ENCODE results near the gene S100PBP. TPM values are rescaled to one million over a fixed set of nuclear protein-coding genes. Genes with fewer than 3 reads are reported as not detected.

S100PBP gene
- total and polyA plus RNA-seq, 7 donors, result 3.2 to 50.7 (median 25.2) TPM

DNA sequence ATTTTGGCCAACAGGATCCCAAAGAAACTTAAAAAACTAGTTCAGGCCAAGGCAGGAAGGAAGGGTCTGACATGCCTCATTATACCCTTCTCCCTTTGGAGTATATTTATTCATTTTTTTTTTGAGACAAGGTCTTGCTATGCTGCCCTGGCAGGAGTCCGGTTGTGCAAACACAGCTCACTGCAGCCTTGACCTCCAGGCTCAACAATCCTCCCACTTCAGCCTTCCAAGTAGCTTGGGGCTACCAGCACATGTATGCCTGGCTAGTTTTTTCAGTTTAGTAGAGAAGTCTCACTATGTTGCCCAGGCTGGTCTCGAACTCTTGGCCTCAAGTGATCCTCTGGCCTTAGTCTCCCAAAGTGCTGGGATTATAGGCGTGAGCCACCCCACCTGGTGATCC lies 5.5 kb upstream of the S100PBP start:
- intact Hi-C loops (cut with DNase I), result no loop called here
- H3K4me1 ChIP-seq, result peaks cover 0 to 32% (median 31%) of the 10 kb centered on the region in 4 donors
- no peak overlapping the region for H3K27ac ChIP-seq
- H3K27me3 ChIP-seq, result no peaks in the 10 kb centered on the region
- H3K9me3 ChIP-seq, result no peaks in the 10 kb centered on the region
- peaks cover 0 to 40% (median 13%) of the 10 kb centered on the region in 4 donors for H3K36me3 ChIP-seq
- WGBS, 2 donors, result 92 to 95% methylated on average over 3 of the region's 3 CpGs
- H3K4me3 ChIP-seq, result no peak overlapping the region
- TF ChIP-seq POLR2AphosphoS5 (IDR thresholded peaks at IDR 0.05), result no peak
- TF ChIP-seq POLR2A (IDR thresholded peaks at IDR 0.05), result no peak
- TF ChIP-seq EP300 (IDR thresholded peaks at IDR 0.05), result no peak
- TF ChIP-seq, protein P1, sequence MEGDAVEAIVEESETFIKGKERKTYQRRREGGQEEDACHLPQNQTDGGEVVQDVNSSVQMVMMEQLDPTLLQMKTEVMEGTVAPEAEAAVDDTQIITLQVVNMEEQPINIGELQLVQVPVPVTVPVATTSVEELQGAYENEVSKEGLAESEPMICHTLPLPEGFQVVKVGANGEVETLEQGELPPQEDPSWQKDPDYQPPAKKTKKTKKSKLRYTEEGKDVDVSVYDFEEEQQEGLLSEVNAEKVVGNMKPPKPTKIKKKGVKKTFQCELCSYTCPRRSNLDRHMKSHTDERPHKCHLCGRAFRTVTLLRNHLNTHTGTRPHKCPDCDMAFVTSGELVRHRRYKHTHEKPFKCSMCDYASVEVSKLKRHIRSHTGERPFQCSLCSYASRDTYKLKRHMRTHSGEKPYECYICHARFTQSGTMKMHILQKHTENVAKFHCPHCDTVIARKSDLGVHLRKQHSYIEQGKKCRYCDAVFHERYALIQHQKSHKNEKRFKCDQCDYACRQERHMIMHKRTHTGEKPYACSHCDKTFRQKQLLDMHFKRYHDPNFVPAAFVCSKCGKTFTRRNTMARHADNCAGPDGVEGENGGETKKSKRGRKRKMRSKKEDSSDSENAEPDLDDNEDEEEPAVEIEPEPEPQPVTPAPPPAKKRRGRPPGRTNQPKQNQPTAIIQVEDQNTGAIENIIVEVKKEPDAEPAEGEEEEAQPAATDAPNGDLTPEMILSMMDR (IDR thresholded peaks at IDR 0.05), result no peak
- no peak for DNase-seq

DNA sequence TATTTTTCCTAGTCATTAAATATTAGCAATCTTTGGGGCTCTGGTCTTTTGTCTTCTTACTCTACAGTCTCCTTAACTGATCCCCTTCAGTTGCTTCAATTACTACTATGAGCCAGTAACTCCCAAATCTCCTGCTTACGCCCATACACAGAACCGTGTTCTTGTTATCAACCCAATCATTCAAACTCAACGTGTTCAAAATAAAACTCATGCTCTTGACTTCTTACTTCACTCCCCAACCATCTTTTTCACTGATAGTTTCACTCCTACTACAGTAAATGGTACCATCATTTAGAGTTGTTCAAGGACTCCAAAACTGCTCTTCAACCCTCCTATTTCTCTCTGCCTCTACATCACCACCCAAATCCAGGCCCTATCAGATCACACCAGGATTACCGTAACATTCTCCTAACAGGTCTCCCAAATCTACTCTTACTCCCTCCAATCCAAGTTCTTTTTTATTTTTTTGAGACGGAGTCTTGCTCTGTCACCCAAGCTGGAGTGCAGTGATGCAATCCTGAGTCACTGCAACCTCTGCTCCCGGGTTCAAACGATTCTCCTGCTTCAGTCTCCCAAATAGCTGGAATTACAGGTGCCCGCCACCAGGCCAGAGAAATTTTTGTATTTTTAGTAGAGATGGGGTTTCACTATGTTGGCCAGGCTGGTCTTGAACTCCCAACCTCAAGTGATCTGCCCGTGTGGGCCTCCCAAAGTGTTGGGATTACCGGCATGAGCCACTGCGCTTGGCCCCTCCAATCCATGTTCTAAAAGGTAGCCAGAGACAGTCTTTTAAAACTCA lies 3.3 kb upstream of the S100PBP start:
- Histone ChIP-seq H3K9me3 (no peaks in the 10 kb centered on the region), H3K27me3 (no peaks in the 10 kb centered on the region), H3K36me3 (peaks cover 0 to 22% (median 10%) of the 10 kb centered on the region in 4 donors), H3K4me3 (no peak overlapping the region), H3K4me1 (peaks cover 0 to 42% (median 40%) of the 10 kb centered on the region in 4 donors), H3K27ac (peak overlapping the region in 3 of 4 donors; percentile 10 to 48 (median 37))
- WGBS, 2 donors, result 92 to 94% methylated on average over 11 of the region's 11 CpGs
- no peak for DNase-seq
- TF ChIP-seq EP300 (IDR thresholded peaks at IDR 0.05), result no peak
- TF ChIP-seq POLR2AphosphoS5 (IDR thresholded peaks at IDR 0.05), result no peak
- TF ChIP-seq, protein P1 (IDR thresholded peaks at IDR 0.05), result no peak
- TF ChIP-seq POLR2A (IDR thresholded peaks at IDR 0.05), result no peak
- intact Hi-C loops (cut with DNase I), result no loop called here

DNA sequence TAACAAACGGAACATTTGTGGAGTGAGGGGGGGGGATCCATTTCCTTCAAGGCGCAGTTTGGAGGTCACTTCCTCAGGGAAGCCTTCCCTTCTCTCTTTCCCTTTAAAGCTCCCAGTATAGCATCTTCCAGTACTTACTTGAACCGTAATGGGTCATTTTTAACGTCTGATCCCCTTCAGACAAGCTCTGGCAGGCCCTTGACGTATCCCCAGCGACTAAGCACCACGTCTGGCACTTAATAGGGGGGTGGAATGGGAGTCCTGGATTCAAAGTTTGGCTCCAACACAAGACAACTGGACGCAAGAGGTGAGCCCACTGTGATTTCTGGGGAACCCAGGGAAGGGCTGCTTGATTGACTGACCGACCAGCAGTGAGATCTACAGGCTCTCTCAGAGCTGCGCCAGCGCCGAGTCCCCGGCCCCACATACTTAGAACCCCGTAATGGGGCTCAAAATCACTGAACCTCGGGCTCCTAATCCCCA lies 736 bp upstream of the S100PBP start:
- no peaks in the 10 kb centered on the region for H3K27me3 ChIP-seq
- no peaks in the 10 kb centered on the region for H3K36me3 ChIP-seq
- H3K4me3 ChIP-seq, result peak overlapping the region; percentile 75 to 95 (median 88)
- 0% methylated on average over 15 of the region's 15 CpGs for WGBS, 2 donors
- DNase-seq, result peak; percentile 66
- TF ChIP-seq POLR2AphosphoS5 (IDR thresholded peaks at IDR 0.05), result no peak
- no peak for TF ChIP-seq POLR2A (IDR thresholded peaks at IDR 0.05)
- TF ChIP-seq, protein P1 (IDR thresholded peaks at IDR 0.05), result no peak
- no peak for TF ChIP-seq EP300 (IDR thresholded peaks at IDR 0.05)
- intact Hi-C loops (cut with DNase I), result loop anchor here (2.0 kb wide), 1 partner anchor 166 kb away; the partner anchor contains the start of genes RBBP4 and ZBTB8OS
- no peaks in the 10 kb centered on the region for H3K9me3 ChIP-seq
- peaks cover 0 to 56% (median 45%) of the 10 kb centered on the region in 4 donors for H3K4me1 ChIP-seq
- H3K27ac ChIP-seq, result peak overlapping the region; percentile 96 to 100 (median 97)

DNA sequence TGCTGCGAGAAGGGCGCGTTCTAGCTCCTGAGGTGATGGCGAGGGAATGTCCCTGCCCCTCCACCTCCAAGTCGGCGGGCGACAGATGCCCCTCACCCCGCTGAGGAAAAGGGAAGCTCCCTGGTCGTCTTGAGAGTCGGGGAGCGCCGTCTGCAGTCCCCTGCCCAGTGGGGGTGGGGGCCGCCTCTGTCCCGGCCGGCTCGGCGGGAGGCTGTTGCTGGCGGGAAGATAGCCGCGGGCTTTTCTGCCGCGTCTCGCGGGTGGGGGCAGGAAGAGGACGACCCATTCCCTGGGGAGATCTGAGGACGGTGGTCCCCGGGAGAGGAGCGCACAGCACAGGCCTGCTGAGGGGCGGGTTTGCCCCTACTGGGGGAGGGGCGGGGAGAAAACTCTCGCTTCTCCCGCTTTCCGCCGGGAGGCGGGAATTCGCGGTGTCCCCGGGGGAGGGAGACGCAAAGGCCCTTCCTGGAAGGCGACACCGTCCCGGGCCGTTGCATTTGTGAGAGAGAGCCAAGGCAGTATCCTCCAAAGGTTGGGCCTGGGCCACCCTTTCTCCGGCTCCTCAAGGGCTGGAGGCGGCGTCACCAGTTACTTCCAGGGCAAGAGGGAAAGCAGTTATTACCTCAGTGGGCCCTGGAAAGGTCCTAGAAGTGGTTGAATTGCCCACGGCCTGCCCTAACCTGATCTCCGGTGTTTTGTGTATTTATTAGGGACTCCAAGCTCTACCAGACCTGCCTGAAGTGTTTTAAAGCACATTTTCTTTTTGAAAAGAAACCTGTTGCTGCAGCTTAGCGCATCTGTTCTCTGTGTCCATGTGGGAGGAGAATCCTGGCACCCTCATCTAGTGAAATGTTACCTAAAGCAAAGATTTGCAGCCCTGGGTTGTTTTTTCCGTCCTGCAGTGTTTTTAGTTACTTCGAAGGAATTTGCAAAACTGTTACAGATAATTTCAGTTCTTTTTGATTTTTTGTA lies 648 bp downstream of the S100PBP start:
- H3K4me3 ChIP-seq, result peak overlapping the region; percentile 75 to 95 (median 87)
- H3K27ac ChIP-seq, result peak overlapping the region; percentile 96 to 100 (median 97)
- H3K36me3 ChIP-seq, result no peaks in the 10 kb centered on the region
- no peaks in the 10 kb centered on the region for H3K27me3 ChIP-seq
- peaks cover 0 to 56% (median 45%) of the 10 kb centered on the region in 4 donors for H3K4me1 ChIP-seq
- TF ChIP-seq POLR2A (IDR thresholded peaks at IDR 0.05) (peak in 1 of 2 donors; percentile 35), POLR2AphosphoS5 (IDR thresholded peaks at IDR 0.05) (peak; percentile 6 to 60 (median 54)), EP300 (IDR thresholded peaks at IDR 0.05) (peak in 1 of 4 donors; percentile 16)
- TF ChIP-seq, protein P1 (IDR thresholded peaks at IDR 0.05), result peak in 1 of 4 experiments; percentile 7
- peak; percentile 90 for DNase-seq
- WGBS, 2 donors, result 1% methylated on average over 51 of the region's 51 CpGs
- no peaks in the 10 kb centered on the region for H3K9me3 ChIP-seq
- intact Hi-C loops (cut with DNase I), result loop anchor here (2.0 kb wide), 1 partner anchor 167 kb away; the partner anchor contains the start of genes RBBP4 and ZBTB8OS
